Endothelial cell of umbilical vein (primary cell): ENCODE measurements around the gene ZNF548. TPM values are rescaled to one million over a fixed set of nuclear protein-coding genes. Genes with fewer than 3 reads are reported as not detected.

Source experiments
- BruUV-seq: library from RNA; stranded (reverse); fragments of 400-500 nt; replicated peaks from 2 replicates; lab custom pipeline; 2021; lab: Mats Ljungman, UMichigan
- CTCF ChIA-PET: fragments of 300-600, 350-600 bp; sonication (Branson Sonifier 250); formaldehyde crosslinking; loops from one replicate; lab custom pipeline; 2021; ENCODE audit warnings: antibody characterized with exemption, inconsistent platforms; lab: Charles Lee
- POLR2A ChIA-PET: fragments of 300-600, 350-600 bp; sonication (Branson Sonifier 250); formaldehyde crosslinking; loops from one replicate; lab custom pipeline; 2021; ENCODE audit warnings: antibody characterized with exemption, inconsistent platforms; lab: Charles Lee
- DNase-seq: peaks from one replicate; pipeline ENCODE4 v3.0.0-alpha.2; 2011; ENCODE audit warnings: low read depth, low spot score
- FAIRE-seq: peaks from 2 replicates; lab custom pipeline; 2011; peaks lifted over from hg19 to GRCh38; lab: Jason Lieb, UNC
- H2AFZ ChIP-seq: 2 replicates; pipeline ENCODE4 v1.6.0; 2012; ENCODE audit warnings: low read depth, low read length, control low read depth, inconsistent platforms
- H3K27ac ChIP-seq: 2 replicates; pipeline ENCODE4 v1.5.1; 2011; ENCODE audit warnings: low read depth, mild to moderate bottlenecking, control low read depth, low read length, moderate library complexity; ENCODE audit not compliant: insufficient read depth
- H3K27me3 ChIP-seq, 2 experiments: 2 replicates each; pipeline versions ENCODE4 v1.6.0 to v1.6.1; 2011; ENCODE audit warnings: low read length in 2 of 2, mixed read lengths in 1 of 2; ENCODE audit not compliant: control insufficient read depth in 2 of 2, insufficient read depth in 2 of 2
- H3K36me3 ChIP-seq, 2 experiments: 2 replicates in 1 of 2; 3 replicates in 1 of 2; pipeline ENCODE4 v1.5.1; 2011; ENCODE audit warnings: low read length in 2 of 2, mild to moderate bottlenecking in 1 of 2, moderate library complexity in 1 of 2; ENCODE audit not compliant: control insufficient read depth in 2 of 2, insufficient read depth in 2 of 2; ENCODE audit errors: extremely low read depth in 1 of 2
- H3K4me1 ChIP-seq: 3 replicates; pipeline ENCODE4 v1.5.1; 2011; ENCODE audit warnings: mild to moderate bottlenecking, low read length; ENCODE audit not compliant: control insufficient read depth, insufficient read depth; ENCODE audit errors: extremely low read depth
- H3K4me2 ChIP-seq: 2 replicates; pipeline ENCODE4 v1.6.1; 2011; ENCODE audit warnings: low read length, control low read depth, mixed read lengths; ENCODE audit not compliant: insufficient read depth
- H3K4me3 ChIP-seq, 3 experiments: fragments of 200-600 bp in 1 of 3; sonication (generic), shearing (Covaris generic) in 1 of 3; replicated peaks in 1 of 3; 2 replicates each; pipeline ENCODE4 v1.5.1; 2011 to 2016; ENCODE audit warnings: control low read depth in 3 of 3, low read length in 3 of 3, mild to moderate bottlenecking in 2 of 3, inconsistent platforms in 1 of 3, low read depth in 1 of 3, moderate library complexity in 1 of 3; ENCODE audit not compliant: insufficient read depth in 1 of 3
- H3K79me2 ChIP-seq: 2 replicates; pipeline ENCODE4 v1.6.0; 2012; ENCODE audit warnings: low read length, inconsistent platforms; ENCODE audit not compliant: control insufficient read depth, insufficient read depth
- H3K9ac ChIP-seq: replicated peaks from 2 replicates; pipeline ENCODE3; 2011; ENCODE audit warnings: low read length, control low read depth; ENCODE audit not compliant: insufficient read depth; ENCODE audit errors: extremely low read depth
- H3K9me1 ChIP-seq: replicated peaks from 3 replicates; pipeline ENCODE4 v1.6.0; 2011; ENCODE audit warnings: mild to moderate bottlenecking, low read length; ENCODE audit not compliant: control insufficient read depth, insufficient read depth; ENCODE audit errors: extremely low read depth
- H3K9me3 ChIP-seq: replicated peaks from 2 replicates; pipeline ENCODE4 v1.5.1; 2012; ENCODE audit warnings: low read length, inconsistent platforms; ENCODE audit not compliant: control insufficient read depth, insufficient read depth
- H4K20me1 ChIP-seq: replicated peaks from 2 replicates; pipeline ENCODE3; 2011; ENCODE audit warnings: mild to moderate bottlenecking, low read length; ENCODE audit not compliant: control insufficient read depth, insufficient read depth; ENCODE audit errors: extremely low read depth
- CTCF ChIP-seq, 2 donors: IDR thresholded peaks; 1 replicate in 1 of 2; 2 replicates in 1 of 2; pipeline ENCODE4 v1.5.1; 2011; ENCODE audit warnings: low read length in 2 of 2, mild to moderate bottlenecking in 2 of 2, moderate library complexity in 2 of 2, control low read depth in 1 of 2, inconsistent platforms in 1 of 2, low read depth in 1 of 2; ENCODE audit not compliant: insufficient read depth in 1 of 2; ENCODE audit errors: extremely low read depth in 1 of 2
- EZH2 ChIP-seq: IDR thresholded peaks from 2 replicates; pipeline ENCODE4 v1.6.1; 2012; ENCODE audit warnings: borderline replicate concordance, low read depth, mild to moderate bottlenecking, moderate library complexity, low read length, inconsistent platforms; ENCODE audit not compliant: severe bottlenecking
- FOS ChIP-seq: IDR thresholded peaks from 2 replicates; pipeline ENCODE4 v1.6.1; 2011; ENCODE audit warnings: mild to moderate bottlenecking, low read length, moderate library complexity, borderline replicate concordance; ENCODE audit not compliant: insufficient read depth
- GATA2 ChIP-seq: IDR thresholded peaks from 2 replicates; pipeline ENCODE4 v1.7.0; 2011; ENCODE audit warnings: low read depth, mild to moderate bottlenecking, moderate library complexity, mixed read lengths, low read length; ENCODE audit not compliant: insufficient read length, insufficient read depth
- JUN ChIP-seq: IDR thresholded peaks from 2 replicates; pipeline ENCODE4 v1.6.1; 2011; ENCODE audit warnings: borderline replicate concordance, low read depth; ENCODE audit not compliant: insufficient read length, insufficient read depth
- MYC ChIP-seq: IDR thresholded peaks from one replicate; pipeline ENCODE4 v1.6.1; 2011; ENCODE audit warnings: mild to moderate bottlenecking, low read depth, low read length
- POLR2A ChIP-seq: IDR thresholded peaks from 2 replicates; pipeline ENCODE4 v1.6.1; 2012; ENCODE audit warnings: low read depth, mild to moderate bottlenecking, control low read depth, low read length
- POLR2AphosphoS5 ChIP-seq: IDR thresholded peaks from 2 replicates; pipeline ENCODE4 v1.6.1; 2012; ENCODE audit warnings: low read depth, mild to moderate bottlenecking, control low read depth, low read length, moderate library complexity; ENCODE audit not compliant: insufficient read depth
- dilution Hi-C: fragments of 300-500 bp; cut with MboI; formaldehyde crosslinking; loops from one replicate; pipeline ENCODE4 v1.15.0; 2019; ENCODE audit warnings: low sequenced_read_pairs; ENCODE audit not compliant: extremely low pct_ligation_motif_present
- intact Hi-C: fragments of 100-400 bp; cut with micrococcal nuclease; formaldehyde crosslinking; loops from one replicate; pipeline ENCODE4 v1.10.0; 2022
- polyA plus RNA-seq, 4 experiments: library from polyadenylated mRNA; depleted of rRNA in 3 of 4; stranded (reverse) in 3 of 4; unstranded in 1 of 4; fragments of >200 nt; gene quantifications; 2 replicates each; pipeline versions ENCODE4 v1.2.1 to v1.2.3, GENCODE V29; 2011 to 2012; ENCODE audit warnings: missing spikeins in 1 of 4
- total RNA-seq: library from RNA; stranded (reverse); gene quantifications from 2 replicates; pipeline ENCODE4 v1.2.3, GENCODE V29; 2021
- TF ChIP-seq, protein P1 (sequence below): IDR thresholded peaks from 2 replicates; pipeline ENCODE4 v1.6.1; 2011; ENCODE audit not compliant: insufficient read depth, insufficient read length

Gene ZNF548
- total and polyA plus RNA-seq, 2 donors (not counting 3 experiments of a cell fraction or from before 2014, with no cell fraction given): 7.7 to 8.8 TPM

GRCh38 chr19:57363688-57364181, 25.9 kb upstream of the ZNF548 start:
- POLR2A ChIA-PET: interaction anchor here (1.4 kb wide), 1 partner anchor 13 kb away, joined by 3 read pairs; no protein-coding TSS in a partner anchor
- H3K4me1 ChIP-seq: peaks cover 8% of the 10 kb centered on the region
- CTCF ChIA-PET: no interaction called here
- TF ChIP-seq POLR2A (no peak), CTCF (IDR thresholded peaks at IDR 0.05; ENCODE audit: extremely low read depth in 1 of 2, insufficient read depth in 1 of 2, low read depth in 1 of 2, low read length in 2 of 2) (no peak), MYC (no peak), POLR2AphosphoS5 (no peak), GATA2 (no peak), EZH2 (no peak), JUN (no peak), FOS (no peak)
- TF ChIP-seq, protein P1, sequence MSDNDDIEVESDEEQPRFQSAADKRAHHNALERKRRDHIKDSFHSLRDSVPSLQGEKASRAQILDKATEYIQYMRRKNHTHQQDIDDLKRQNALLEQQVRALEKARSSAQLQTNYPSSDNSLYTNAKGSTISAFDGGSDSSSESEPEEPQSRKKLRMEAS: no peak
- peaks cover 3% of the 10 kb centered on the region for H3K79me2 ChIP-seq
- DNase-seq (no peak), FAIRE-seq (no peak)
- H4K20me1 ChIP-seq: no peaks in the 10 kb centered on the region
- peak overlapping the region; percentile 62 for H2AFZ ChIP-seq
- no peaks in the 10 kb centered on the region for H3K9me3 ChIP-seq
- peak overlapping the region; percentile 75 for H3K4me2 ChIP-seq
- intact Hi-C loops: loop anchor here (1.0 kb wide), 5 partner anchors 12 to 83 kb away; partner anchors contain the start of genes ZNF17, ZNF304, ZNF460 and ZNF543
- H3K27ac ChIP-seq: peak overlapping the region; percentile 27
- peak overlapping the region; percentile 47 to 92 (median 74) for H3K4me3 ChIP-seq
- no peaks in the 10 kb centered on the region for H3K27me3 ChIP-seq
- no peaks in the 10 kb centered on the region for H3K9me1 ChIP-seq
- BruUV-seq: no TSS peak
- no peaks in the 10 kb centered on the region for H3K36me3 ChIP-seq
- dilution Hi-C loops: no loop called here
- H3K9ac ChIP-seq: peak overlapping the region; percentile 37
